ENCODE results near the gene ARSB. TPM values are rescaled to one million over a fixed set of nuclear protein-coding genes. Genes with fewer than 3 reads are reported as not detected.

The ARSB gene
- total RNA-seq, 1 experiment from 2014 or later: 18.1 TPM

DNA sequence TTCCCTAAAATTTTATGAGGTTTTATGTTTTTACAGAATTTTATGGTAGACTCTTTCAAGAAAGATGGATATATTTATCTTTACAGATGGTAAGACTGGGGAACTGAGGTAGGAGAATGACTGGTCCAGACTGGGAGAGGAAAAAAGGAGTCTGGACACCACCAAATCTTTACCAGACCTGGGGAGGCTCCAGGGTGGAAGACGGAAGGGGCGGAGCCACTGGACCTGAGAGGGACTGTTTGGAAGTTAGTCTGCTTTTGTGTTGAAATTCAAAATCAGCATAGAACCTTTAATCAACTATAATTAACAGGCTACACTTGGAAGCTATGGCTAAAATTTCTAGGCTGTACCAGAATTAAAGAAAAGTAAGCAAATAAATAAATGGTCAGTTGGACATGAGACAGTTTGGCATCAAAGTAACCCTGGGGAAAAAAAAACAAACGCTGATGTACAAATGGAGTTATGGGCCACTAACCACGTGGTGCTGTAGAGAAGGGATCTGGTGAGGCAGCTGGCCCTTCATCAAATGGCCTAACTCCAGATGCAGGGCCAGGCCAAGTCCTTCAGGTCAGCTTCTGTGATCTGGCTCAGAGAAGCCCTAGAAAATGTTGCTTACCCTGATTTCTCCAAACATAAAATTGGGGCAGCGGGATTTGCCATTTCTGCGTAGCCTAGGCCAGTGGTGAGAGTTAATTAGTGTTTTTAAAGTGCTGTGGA is 155.1 kb downstream of the ARSB start:
- in situ Hi-C loops (cut with HindIII; ENCODE audit: low pct_unique_long_range_greater_than_20kb, low sequenced_read_pairs): no loop called here
- no peak for TF ChIP-seq POLR2AphosphoS5 (IDR thresholded peaks at IDR 0.05; ENCODE audit: low read depth, low read length)
- TF ChIP-seq, protein P1, sequence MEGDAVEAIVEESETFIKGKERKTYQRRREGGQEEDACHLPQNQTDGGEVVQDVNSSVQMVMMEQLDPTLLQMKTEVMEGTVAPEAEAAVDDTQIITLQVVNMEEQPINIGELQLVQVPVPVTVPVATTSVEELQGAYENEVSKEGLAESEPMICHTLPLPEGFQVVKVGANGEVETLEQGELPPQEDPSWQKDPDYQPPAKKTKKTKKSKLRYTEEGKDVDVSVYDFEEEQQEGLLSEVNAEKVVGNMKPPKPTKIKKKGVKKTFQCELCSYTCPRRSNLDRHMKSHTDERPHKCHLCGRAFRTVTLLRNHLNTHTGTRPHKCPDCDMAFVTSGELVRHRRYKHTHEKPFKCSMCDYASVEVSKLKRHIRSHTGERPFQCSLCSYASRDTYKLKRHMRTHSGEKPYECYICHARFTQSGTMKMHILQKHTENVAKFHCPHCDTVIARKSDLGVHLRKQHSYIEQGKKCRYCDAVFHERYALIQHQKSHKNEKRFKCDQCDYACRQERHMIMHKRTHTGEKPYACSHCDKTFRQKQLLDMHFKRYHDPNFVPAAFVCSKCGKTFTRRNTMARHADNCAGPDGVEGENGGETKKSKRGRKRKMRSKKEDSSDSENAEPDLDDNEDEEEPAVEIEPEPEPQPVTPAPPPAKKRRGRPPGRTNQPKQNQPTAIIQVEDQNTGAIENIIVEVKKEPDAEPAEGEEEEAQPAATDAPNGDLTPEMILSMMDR (IDR thresholded peaks at IDR 0.05): no peak
- TF ChIP-seq SIN3A (IDR thresholded peaks at IDR 0.05; ENCODE audit: borderline replicate concordance, insufficient read depth, low read depth, low read length): no peak
- TF ChIP-seq, protein P2, sequence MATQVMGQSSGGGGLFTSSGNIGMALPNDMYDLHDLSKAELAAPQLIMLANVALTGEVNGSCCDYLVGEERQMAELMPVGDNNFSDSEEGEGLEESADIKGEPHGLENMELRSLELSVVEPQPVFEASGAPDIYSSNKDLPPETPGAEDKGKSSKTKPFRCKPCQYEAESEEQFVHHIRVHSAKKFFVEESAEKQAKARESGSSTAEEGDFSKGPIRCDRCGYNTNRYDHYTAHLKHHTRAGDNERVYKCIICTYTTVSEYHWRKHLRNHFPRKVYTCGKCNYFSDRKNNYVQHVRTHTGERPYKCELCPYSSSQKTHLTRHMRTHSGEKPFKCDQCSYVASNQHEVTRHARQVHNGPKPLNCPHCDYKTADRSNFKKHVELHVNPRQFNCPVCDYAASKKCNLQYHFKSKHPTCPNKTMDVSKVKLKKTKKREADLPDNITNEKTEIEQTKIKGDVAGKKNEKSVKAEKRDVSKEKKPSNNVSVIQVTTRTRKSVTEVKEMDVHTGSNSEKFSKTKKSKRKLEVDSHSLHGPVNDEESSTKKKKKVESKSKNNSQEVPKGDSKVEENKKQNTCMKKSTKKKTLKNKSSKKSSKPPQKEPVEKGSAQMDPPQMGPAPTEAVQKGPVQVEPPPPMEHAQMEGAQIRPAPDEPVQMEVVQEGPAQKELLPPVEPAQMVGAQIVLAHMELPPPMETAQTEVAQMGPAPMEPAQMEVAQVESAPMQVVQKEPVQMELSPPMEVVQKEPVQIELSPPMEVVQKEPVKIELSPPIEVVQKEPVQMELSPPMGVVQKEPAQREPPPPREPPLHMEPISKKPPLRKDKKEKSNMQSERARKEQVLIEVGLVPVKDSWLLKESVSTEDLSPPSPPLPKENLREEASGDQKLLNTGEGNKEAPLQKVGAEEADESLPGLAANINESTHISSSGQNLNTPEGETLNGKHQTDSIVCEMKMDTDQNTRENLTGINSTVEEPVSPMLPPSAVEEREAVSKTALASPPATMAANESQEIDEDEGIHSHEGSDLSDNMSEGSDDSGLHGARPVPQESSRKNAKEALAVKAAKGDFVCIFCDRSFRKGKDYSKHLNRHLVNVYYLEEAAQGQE (IDR thresholded peaks at IDR 0.05; ENCODE audit: insufficient read depth in 1 of 2, low read depth in 2 of 2, low read length in 1 of 2): no peak
- no peak for TF ChIP-seq TCF7L2 (IDR thresholded peaks at IDR 0.05; ENCODE audit: low read depth, low read length)
- ChIA-PET CTCF (no interaction called here), POLR2A (no interaction called here)
- Histone ChIP-seq H3K9me3 (ENCODE audit: control insufficient read depth, insufficient read depth, low read depth, low read length) (no peaks in the 10 kb centered on the region), H3K4me1 (ENCODE audit: control insufficient read depth, insufficient read depth, low read length) (no peaks in the 10 kb centered on the region), H3K4me3 (ENCODE audit: low read depth in 2 of 2, low read length in 2 of 2) (no peak overlapping the region), H3K36me3 (ENCODE audit: control insufficient read depth, insufficient read depth, low read length) (no peaks in the 10 kb centered on the region), H3K27ac (ENCODE audit: low read length) (no peak overlapping the region), H3K27me3 (ENCODE audit: control insufficient read depth, insufficient read depth, low read length) (no peaks in the 10 kb centered on the region)
- no TSS peak for BruUV-seq (replicated peaks)
- intact Hi-C loops (cut with micrococcal nuclease; ENCODE audit: unreplicated experiment): no loop called here
- ATAC-seq (no peak), DNase-seq (ENCODE audit: low read depth, low spot score) (no peak)

DNA sequence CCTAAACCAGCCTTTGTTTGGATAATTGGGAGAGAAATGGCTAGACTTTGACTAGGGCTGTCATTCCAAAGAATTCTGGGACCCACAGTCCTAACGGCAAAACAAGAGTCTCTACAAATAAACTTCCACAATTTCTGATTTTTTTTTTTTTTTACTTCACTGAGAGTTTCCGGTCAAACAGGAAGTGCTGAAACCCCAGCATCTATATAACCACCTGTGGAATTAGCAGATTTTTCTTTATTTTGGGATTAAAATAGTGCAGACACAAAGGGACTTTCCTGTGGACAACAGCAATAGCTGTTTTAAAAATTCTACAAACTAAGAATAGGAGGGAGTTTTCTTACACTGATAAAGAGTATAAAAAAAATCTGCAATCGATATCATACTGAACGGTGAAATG is 157.4 kb downstream of the ARSB start:
- CTCF ChIA-PET: no interaction called here
- POLR2A ChIA-PET: interaction anchor here (0.7 kb wide), 1 partner anchor 13 kb away, joined by 3 read pairs; no protein-coding TSS in a partner anchor
- in situ Hi-C loops (cut with HindIII; ENCODE audit: low pct_unique_long_range_greater_than_20kb, low sequenced_read_pairs) (no loop called here), intact Hi-C loops (cut with micrococcal nuclease; ENCODE audit: unreplicated experiment) (no loop called here)
- no peak for DNase-seq (ENCODE audit: low read depth, low spot score)
- TF ChIP-seq SIN3A (IDR thresholded peaks at IDR 0.05; ENCODE audit: borderline replicate concordance, insufficient read depth, low read depth, low read length): no peak
- no peak for TF ChIP-seq TCF7L2 (IDR thresholded peaks at IDR 0.05; ENCODE audit: low read depth, low read length)
- TF ChIP-seq, protein P1 (IDR thresholded peaks at IDR 0.05): no peak
- TF ChIP-seq, protein P2 (IDR thresholded peaks at IDR 0.05; ENCODE audit: insufficient read depth in 1 of 2, low read depth in 2 of 2, low read length in 1 of 2): no peak
- TF ChIP-seq POLR2AphosphoS5 (IDR thresholded peaks at IDR 0.05; ENCODE audit: low read depth, low read length): no peak
- H3K36me3 ChIP-seq (ENCODE audit: control insufficient read depth, insufficient read depth, low read length): no peaks in the 10 kb centered on the region
- no peak overlapping the region for H3K4me3 ChIP-seq (ENCODE audit: low read depth in 2 of 2, low read length in 2 of 2)
- no peak overlapping the region for H3K27ac ChIP-seq (ENCODE audit: low read length)
- H3K9me3 ChIP-seq (ENCODE audit: control insufficient read depth, insufficient read depth, low read depth, low read length): no peaks in the 10 kb centered on the region
- no TSS peak for BruUV-seq (replicated peaks)
- no peaks in the 10 kb centered on the region for H3K27me3 ChIP-seq (ENCODE audit: control insufficient read depth, insufficient read depth, low read length)
- no peak for ATAC-seq
- no peaks in the 10 kb centered on the region for H3K4me1 ChIP-seq (ENCODE audit: control insufficient read depth, insufficient read depth, low read length)
